Fibroblast of skin of right biceps (primary cell): ENCODE results near the gene RBM39.
A peak's percentile ranks its signal among the peaks of the same experiment; 100 is the strongest.
"Not testable (repeated sequence)": the region's sequence is repeated elsewhere in the genome, so short reads cannot be mapped to it uniquely, and the experiment has no call there.

ENCODE experiments used
- DNase-seq: peaks from one replicate; pipeline ENCODE4 v3.0.0-alpha.2; 2013

Gene RBM39

GRCh38 chr20:35724321-35725230 lies 17.5 kb downstream of the RBM39 start:
- no peak for DNase-seq

GRCh38 chr20:35723652-35724320 lies 18.3 kb downstream of the RBM39 start:
- DNase-seq: not testable (repeated sequence)

DNA sequence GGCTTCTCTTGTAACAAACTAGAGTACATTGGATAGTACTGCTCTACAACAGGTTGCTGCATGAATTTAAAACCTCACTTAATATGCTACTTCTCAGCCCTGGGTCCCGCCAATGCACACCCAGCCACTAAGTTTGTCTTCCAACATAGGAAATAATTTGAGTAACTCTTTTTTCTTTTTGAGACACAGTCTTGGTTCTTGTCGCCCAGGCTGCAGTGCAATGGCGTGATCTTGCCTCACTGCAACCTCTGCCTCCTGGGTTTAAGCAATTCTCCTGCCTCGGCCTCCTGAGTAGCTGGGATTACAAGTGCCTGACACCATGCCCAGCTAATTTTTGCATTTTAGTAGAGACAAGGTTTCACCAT lies 18.8 kb downstream of the RBM39 start:
- not testable (repeated sequence) for DNase-seq

DNA sequence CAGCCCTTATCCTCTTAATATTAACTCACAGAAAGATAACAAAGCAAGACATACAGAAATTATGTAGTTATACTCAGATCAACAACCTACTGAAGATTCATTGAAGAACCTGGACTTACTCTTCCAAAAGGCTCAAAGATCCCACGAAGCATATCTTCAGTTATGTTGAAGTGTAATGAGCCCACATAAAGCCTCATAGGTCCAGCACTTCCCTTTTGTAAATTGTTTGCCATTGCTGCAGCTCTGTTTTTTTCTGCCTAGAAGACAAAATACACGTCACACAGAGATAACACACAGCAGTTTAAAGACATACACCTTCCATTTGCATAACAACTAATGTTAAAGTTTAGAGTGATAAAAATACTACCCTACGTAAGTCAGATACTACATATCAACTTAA lies 20.4 kb downstream of the RBM39 start:
- no peak for DNase-seq

DNA sequence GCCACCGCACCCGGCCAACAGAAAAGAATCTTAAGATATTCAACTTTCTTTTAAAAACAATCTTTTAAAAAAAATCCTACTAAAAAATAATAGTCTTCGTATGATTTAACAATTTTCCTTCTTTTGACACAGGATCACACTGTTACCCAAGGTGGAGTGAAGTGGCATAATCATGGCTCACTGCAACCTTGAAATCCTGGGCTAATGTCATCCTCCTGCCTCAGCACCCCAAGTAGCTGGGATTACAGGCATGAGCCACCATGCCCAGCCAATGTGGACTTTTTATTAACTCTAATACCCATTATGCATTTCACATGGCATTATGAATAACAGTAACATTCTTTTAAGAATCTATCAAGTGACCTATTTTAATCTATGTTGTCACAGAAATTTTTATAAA lies 20.8 kb downstream of the RBM39 start:
- no peak for DNase-seq

GRCh38 chr20:35720165-35721123 lies 21.6 kb downstream of the RBM39 start:
- DNase-seq: no peak

DNA sequence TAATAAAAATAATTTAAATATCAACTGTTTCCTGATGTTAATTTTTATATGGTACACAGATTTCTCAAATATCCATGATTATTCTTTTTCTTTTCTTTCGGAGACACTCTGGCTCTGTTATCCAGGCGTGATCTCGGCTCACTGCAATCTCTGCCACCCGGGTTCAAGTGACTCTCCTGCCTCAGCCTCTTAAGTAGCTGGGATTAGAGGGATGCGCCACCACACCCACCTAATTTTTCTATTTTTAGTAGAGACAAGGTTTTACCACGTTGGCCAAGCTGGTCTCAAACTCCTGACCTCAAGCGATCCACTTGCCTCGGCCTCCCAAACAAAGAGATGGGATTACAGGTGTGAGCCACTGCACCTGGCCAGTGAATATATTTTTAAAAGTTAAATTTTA lies 22.3 kb downstream of the RBM39 start:
- DNase-seq: no peak

GRCh38 chr20:35718972-35719635 lies 23.0 kb downstream of the RBM39 start:
- peak; percentile 21 for DNase-seq

DNA sequence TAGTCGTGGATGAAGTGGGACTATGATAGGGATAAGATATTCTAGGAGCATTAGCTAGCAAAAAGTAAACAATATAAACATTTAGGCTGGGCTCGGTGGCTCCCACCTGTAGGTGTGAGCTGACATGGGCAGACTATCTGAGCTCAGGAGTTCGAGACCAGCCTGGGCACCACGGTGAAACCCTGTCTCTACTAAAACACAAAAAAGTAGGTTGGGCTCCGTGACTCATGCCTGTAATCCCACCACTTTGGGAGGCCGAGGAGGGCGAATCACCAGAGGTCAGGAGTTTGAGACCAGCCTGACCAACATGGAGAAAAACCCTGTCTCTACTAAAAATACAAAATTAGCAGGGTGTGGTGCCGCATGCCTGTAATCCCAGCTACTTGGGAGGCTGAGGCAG lies 23.7 kb downstream of the RBM39 start:
- DNase-seq: peak; percentile 24

GRCh38 chr20:35716330-35716729 lies 25.7 kb downstream of the RBM39 start:
- no peak for DNase-seq

GRCh38 chr20:35715652-35716051 lies 26.4 kb downstream of the RBM39 start:
- no peak for DNase-seq

DNA sequence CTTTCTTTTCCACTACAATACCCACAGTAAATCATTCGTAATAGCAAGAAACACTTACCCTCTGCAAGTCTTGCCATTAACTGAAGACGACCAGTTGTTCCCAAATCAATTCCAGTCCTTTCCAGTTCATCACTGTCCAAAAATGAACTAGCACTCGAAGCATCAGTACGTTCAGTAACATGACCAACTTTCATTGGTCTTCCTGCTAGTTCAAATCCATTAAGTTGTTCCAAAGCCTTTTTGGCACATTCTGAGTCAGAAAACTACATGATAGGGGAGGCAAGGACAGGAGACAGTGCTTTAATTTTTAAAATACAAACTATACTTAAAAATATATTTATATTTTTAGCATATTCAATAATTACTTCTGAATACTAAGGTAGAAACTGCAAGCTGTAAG lies 27.9 kb downstream of the RBM39 start:
- DNase-seq: no peak

DNA sequence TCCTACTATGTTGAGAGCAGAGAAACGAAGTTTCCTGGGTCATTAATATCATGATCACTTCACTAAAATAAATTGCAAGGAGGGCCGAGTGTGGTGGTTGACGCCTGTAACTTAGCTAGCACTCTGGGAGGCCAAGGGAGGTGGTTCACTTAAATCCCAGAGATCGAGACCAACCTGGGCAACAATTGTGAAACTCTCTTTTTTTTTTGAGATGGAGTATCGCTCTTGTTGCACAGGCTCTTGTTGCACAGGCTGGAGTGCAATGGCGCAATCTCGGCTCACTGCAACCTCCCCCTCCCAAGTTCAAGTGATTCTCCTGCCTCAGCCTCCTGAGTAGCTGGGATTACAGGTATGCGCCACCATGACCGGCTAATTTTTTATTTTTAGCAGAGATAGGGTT lies 28.9 kb downstream of the RBM39 start:
- DNase-seq: not testable (repeated sequence)

DNA sequence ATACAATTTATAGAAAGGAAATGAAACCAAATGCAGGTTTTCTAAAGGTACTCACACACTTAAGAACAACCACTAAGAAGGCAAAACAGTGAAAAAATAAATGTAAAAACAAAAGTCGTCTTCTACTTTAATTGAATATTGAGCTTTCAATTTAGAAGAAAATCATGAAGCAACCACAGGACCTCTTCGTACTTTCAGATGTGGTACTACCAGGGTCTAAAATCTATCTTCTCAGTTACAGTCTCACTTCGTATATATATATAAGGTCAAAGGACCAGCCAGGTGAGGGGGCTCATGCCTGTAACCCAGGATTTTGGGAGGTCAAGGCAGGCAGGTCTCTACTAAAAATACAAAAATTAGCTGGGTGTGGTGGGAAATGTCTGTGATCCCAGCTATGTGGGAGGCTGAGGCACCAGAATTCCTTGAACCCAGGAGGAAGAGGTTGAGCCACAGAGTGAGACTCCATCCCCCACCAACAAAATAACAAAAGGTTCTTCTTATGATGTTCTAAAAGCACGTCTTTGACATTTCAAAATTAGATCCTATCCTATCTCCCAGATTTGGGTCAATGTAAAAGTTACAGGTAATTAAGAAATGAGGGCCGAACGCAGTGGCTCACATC lies 30.4 kb downstream of the RBM39 start:
- no peak for DNase-seq

DNA sequence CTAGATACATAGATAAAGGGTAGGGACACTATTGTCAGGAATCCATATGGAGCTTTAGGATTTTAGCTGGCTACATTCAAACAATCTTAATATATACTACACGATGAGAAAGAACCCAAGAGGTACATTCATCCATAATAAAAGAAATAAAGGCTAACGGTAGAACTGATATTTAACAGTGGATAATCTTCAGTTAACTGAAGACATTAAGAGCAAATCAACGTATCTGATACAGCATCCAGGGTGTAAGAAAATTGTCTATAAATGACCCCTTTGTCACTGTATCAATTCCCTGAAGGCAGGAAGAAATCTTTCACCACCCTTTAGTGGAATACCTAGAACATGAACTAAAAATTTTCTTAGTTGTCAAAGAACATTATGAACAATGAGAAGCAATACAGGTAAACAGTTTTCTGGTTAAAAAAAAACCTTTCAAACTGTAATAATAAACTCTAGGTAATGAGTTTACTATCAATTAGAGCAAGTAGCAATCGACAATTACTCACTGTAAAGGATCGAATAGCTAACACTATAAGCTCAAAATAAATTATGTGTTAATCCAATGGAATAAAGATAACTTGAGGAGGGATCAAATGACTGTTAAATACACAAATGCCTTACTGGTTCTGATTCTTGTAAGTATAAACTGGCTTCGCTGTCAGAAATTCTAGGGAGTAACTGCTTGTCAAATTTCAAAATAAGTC lies 31.0 kb downstream of the RBM39 start:
- no peak for DNase-seq

GRCh38 chr20:35710039-35710438 lies 32.0 kb downstream of the RBM39 start:
- DNase-seq: no peak

DNA sequence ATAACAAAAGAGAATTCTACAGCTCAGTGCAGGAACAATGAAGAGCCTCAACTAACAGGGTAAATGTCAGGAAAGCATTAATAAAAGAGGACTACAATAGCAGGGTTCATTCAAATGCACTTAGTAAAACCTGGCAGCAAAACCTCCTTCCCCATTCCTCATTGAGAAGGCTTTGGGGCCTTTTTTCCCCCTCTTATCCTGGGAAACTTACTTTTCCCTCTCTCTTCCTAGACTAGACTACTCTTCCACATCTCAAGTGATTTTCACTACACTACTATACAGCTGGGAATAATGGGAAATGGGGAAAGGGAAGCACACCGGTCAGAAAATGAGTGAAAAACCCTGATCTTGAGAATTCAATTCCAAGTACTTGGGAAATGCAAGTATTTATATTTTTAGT lies 32.8 kb downstream of the RBM39 start:
- no peak for DNase-seq

DNA sequence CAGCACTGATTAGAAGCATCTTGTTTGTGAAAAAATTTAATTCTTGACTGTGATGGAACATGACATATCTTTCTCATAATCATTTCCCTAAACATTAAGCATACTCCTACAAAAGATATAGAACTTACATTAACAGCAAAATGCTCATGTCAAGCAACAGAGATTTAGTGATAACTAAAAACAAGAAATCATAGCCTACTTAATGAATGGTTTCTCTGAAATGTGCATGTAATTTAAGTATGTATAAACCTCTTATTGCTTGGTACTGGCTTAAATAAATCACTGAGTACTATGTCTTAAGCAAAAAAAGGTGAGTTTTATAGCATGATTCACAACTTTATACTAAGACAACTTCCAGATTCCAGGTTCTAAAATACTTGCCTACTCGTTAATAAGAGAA lies 33.6 kb downstream of the RBM39 start:
- no peak for DNase-seq

GRCh38 chr20:35706591-35707529 lies 35.2 kb downstream of the RBM39 start:
- not testable (repeated sequence) for DNase-seq

- DNase-seq: not testable (repeated sequence)
Observed at GRCh38 chr20:35705894-35706293, 36.2 kb downstream of the RBM39 start.
